ENCODE results near the gene NOTCH4. TPM values are rescaled to one million over a fixed set of nuclear protein-coding genes. Genes with fewer than 3 reads are reported as not detected.

Gene NOTCH4
- total RNA-seq, 2 experiments from 2014 or later, result 1.2 to 1.3 TPM

DNA sequence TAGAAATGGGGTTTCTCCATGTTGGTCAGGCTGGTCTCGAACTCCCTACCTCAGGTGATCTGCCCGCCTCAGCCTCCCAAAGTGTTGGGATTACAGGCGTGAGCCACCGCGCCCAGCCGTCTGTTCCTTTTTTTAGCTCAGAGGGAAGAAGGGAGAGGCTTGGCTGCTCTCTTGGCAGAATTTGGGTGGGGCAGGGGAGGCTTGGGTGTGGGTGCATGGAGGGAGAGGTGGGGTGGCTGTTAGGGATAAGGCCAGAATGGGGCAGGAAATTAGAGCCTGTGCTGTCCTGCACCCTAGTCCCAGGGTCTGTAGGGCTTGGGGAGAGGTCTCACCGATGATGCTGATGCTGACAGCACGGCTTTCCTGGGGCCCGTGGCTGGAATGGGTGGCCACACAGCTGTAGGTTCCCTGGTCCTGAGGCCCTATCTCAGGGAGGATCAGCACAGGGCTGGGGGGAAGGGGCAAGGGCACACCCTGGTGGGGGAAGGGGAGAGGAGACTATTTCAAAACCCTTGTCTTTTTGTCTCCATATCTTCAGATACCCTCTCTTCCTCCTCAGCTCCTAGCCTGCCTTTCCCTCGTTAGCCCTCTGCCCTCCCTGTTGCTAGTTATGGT is 41.8 kb downstream of the NOTCH4 start:
- TF ChIP-seq, protein P1, sequence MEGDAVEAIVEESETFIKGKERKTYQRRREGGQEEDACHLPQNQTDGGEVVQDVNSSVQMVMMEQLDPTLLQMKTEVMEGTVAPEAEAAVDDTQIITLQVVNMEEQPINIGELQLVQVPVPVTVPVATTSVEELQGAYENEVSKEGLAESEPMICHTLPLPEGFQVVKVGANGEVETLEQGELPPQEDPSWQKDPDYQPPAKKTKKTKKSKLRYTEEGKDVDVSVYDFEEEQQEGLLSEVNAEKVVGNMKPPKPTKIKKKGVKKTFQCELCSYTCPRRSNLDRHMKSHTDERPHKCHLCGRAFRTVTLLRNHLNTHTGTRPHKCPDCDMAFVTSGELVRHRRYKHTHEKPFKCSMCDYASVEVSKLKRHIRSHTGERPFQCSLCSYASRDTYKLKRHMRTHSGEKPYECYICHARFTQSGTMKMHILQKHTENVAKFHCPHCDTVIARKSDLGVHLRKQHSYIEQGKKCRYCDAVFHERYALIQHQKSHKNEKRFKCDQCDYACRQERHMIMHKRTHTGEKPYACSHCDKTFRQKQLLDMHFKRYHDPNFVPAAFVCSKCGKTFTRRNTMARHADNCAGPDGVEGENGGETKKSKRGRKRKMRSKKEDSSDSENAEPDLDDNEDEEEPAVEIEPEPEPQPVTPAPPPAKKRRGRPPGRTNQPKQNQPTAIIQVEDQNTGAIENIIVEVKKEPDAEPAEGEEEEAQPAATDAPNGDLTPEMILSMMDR (IDR thresholded peaks at IDR 0.05), result no peak
- CTCF ChIA-PET, result no interaction called here
- peaks cover 52% of the 10 kb centered on the region for H3K36me3 Mint-ChIP-seq (ENCODE audit: low read depth)
- no peaks in the 10 kb centered on the region for H3K9me3 Mint-ChIP-seq
- H3K27me3 Mint-ChIP-seq, result no peaks in the 10 kb centered on the region
- H3K4me3 Mint-ChIP-seq, result no peak overlapping the region
- H3K27ac Mint-ChIP-seq, result peak overlapping the region; percentile 34
- POLR2A ChIA-PET, result interaction anchor here (0.9 to 6.5 kb wide), 3 partner anchors 8 to 54 kb away, joined by 3 to 72 read pairs (median 6); partner anchors contain the start of genes ATF6B, GPSM3 and PBX2
- intact Hi-C loops (cut with micrococcal nuclease), result no loop called here
- no peak for DNase-seq
- peaks cover 58% of the 10 kb centered on the region for H3K4me1 Mint-ChIP-seq (ENCODE audit: low read depth)
- no peak for ATAC-seq

DNA sequence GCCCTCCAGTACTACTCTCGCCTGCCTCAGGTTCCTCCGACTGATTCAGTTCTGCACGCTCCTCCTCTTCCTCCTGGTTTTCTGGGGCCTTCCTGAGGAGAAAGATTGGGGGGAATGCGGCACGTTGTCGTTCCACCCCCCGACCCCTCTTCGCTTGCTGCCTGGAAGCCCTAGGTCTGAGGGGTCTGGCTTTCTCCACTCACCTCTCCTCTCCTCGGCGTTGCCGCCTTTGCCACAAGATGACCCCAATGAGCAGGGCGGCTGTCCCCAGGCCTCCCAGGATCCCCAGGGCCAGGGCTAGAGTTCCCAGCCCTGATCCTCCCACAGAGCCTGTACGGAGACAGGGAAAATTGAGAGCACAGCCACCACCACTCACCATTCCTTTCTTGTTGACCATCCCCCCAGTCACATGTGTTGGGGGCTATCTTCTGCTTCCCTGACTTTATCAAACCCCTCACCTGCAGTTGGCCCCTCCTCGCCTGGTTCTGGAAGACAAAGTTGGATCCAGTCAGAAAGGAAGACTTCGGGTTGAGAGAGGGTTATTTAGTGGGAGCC is 42.6 kb downstream of the NOTCH4 start:
- H3K27ac Mint-ChIP-seq, result peak overlapping the region; percentile 50
- H3K27me3 Mint-ChIP-seq, result no peaks in the 10 kb centered on the region
- TF ChIP-seq, protein P1 (IDR thresholded peaks at IDR 0.05), result no peak
- peaks cover 44% of the 10 kb centered on the region for H3K36me3 Mint-ChIP-seq (ENCODE audit: low read depth)
- ChIA-PET CTCF (no interaction called here), POLR2A (interaction anchor here (6.5 kb wide), 1 partner anchor 9 kb away, joined by 72 read pairs; the partner anchor contains the start of genes GPSM3 and PBX2)
- H3K4me1 Mint-ChIP-seq (ENCODE audit: low read depth), result peaks cover 58% of the 10 kb centered on the region
- intact Hi-C loops (cut with micrococcal nuclease), result no loop called here
- no peaks in the 10 kb centered on the region for H3K9me3 Mint-ChIP-seq
- ATAC-seq (no peak), DNase-seq (no peak)
- no peak overlapping the region for H3K4me3 Mint-ChIP-seq

DNA sequence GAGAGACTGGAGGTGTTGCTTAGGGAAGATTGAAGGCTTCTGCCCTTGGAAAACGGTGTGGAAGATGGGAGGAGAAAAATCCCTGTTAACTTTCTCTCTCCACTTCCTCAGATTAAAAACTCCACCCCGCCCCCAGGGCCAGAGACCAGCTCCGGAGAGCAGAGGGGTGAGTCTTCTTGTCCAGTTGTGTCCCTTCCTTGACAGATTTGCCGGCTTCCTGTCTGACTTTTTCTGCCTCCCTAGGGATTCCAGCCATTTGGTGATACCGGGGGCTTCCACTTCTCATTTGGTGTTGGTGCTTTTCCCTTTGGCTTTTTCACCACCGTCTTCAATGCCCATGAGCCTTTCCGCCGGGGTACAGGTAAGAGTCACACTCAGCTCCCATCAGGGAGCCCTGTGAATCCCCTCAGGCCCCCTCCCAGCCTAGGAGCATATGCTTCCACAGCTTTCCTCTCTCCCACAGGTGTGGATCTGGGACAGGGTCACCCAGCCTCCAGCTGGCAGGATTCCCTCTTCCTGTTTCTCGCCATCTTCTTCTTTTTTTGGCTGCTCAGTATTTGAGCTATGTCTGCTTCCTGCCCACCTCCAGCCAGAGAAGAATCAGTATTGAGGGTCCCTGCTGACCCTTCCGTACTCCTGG is 44.0 kb downstream of the NOTCH4 start:
- intact Hi-C loops (cut with micrococcal nuclease), result loop anchor here (2.0 kb wide), 1 partner anchor 15 kb away; no protein-coding TSS in a partner anchor
- ATAC-seq, result no peak
- ChIA-PET CTCF (interaction anchor here (0.8 to 1.7 kb wide), 5 partner anchors 13 to 61 kb away, joined by 3 to 6 read pairs (median 4); no protein-coding TSS in a partner anchor), POLR2A (interaction anchor here (1.0 to 6.5 kb wide), 3 partner anchors 10 to 49 kb away, joined by 3 to 72 read pairs (median 8); partner anchors contain the start of genes FKBPL, GPSM3 and PBX2)
- H3K9me3 Mint-ChIP-seq, result no peaks in the 10 kb centered on the region
- peaks cover 37% of the 10 kb centered on the region for H3K36me3 Mint-ChIP-seq (ENCODE audit: low read depth)
- peak overlapping the region; percentile 94 for H3K4me3 Mint-ChIP-seq
- peak overlapping the region; percentile 75 for H3K27ac Mint-ChIP-seq
- DNase-seq, result no peak
- H3K27me3 Mint-ChIP-seq, result no peaks in the 10 kb centered on the region
- peaks cover 55% of the 10 kb centered on the region for H3K4me1 Mint-ChIP-seq (ENCODE audit: low read depth)
- TF ChIP-seq, protein P1 (IDR thresholded peaks at IDR 0.05), result no peak

DNA sequence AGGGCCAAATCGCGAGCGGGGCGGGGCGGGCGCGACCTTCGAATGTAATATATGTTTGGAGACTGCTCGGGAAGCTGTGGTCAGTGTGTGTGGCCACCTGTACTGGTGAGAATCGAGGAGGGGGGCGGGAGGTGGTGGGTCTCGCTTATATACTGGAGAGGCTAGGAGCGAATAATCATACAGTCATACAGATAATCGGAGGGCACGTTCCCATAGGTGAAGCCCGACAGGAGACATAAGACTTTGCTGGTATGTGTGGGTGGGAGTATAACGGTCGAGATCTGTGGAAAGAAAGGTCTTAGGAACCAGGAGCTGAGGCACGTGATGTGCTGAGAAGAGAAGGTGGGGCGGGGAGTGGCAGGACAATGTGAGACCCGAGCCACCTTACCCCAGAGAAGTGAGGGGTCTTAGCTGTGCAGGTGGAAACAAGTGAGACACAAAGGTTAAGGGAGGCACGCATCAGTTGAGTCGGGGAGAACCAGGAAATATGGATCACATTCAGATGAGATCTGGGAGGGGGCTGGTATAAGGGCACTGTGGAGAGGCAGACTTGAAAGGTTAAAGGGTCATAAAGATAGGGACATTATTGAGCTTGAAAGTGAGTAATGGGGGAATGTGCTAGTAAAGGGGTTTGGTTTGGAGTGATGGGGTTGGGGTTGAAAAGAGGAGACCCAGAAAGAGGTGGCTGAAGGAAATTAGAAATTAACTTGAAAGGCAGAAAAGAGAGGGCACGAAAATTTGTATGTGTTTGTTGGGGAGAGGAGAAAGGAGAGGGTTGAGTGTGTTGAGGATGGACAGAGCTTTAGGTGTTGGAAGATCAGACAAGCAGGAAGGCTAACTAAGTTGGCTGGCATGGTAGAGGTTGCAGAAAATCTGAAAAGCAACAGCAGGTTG is 45.1 kb downstream of the NOTCH4 start:
- Mint-ChIP-seq H3K4me3 (peak overlapping the region; percentile 94), H3K4me1 (ENCODE audit: low read depth) (peaks cover 62% of the 10 kb centered on the region), H3K27ac (peak overlapping the region; percentile 96), H3K36me3 (ENCODE audit: low read depth) (peaks cover 34% of the 10 kb centered on the region), H3K27me3 (no peaks in the 10 kb centered on the region), H3K9me3 (no peaks in the 10 kb centered on the region)
- no peak for DNase-seq
- TF ChIP-seq, protein P1 (IDR thresholded peaks at IDR 0.05), result no peak
- no peak for ATAC-seq
- intact Hi-C loops (cut with micrococcal nuclease), result loop anchor here (2.0 kb wide), 1 partner anchor 16 kb away; no protein-coding TSS in a partner anchor
- POLR2A ChIA-PET, result interaction anchor here (0.9 to 6.5 kb wide), 6 partner anchors 11 to 50 kb away, joined by 3 to 72 read pairs (median 6); partner anchors contain the start of genes ATF6B, FKBPL, GPSM3 and PBX2
- CTCF ChIA-PET, result interaction anchor here (0.8 to 1.7 kb wide), 5 partner anchors 14 to 60 kb away, joined by 3 to 6 read pairs (median 4); no protein-coding TSS in a partner anchor
